Activated CD4-positive, alpha-beta T cell treated with anti-CD3 and anti-CD28 coated beads, Interleukin-2, amount 10 ng/mL, durations not matched to agents 24 days and 14 days (primary cell): ENCODE results near the gene FLAD1. TPM values are rescaled to one million over a fixed set of nuclear protein-coding genes. Genes with fewer than 3 reads are reported as not detected.

Experiments used
- DNase-seq: peaks from one replicate; pipeline ENCODE4 v3.0.0; 2022
- H3K27ac Mint-ChIP-seq: one replicate; pipeline ENCODE4 v1.8.0; 2022; ENCODE audit warnings: mild to moderate bottlenecking, mixed read lengths
- H3K27me3 Mint-ChIP-seq: one replicate; pipeline ENCODE4 v1.8.0; 2022; ENCODE audit warnings: mixed read lengths
- H3K36me3 Mint-ChIP-seq: one replicate; pipeline ENCODE4 v1.8.0; 2022; ENCODE audit warnings: low read depth, mild to moderate bottlenecking, mixed read lengths
- H3K4me1 Mint-ChIP-seq: one replicate; pipeline ENCODE4 v1.8.0; 2021; ENCODE audit warnings: mixed read lengths
- H3K4me3 Mint-ChIP-seq: one replicate; pipeline ENCODE4 v1.8.0; 2022; ENCODE audit warnings: mild to moderate bottlenecking, moderate library complexity, mixed read lengths
- H3K9me3 Mint-ChIP-seq: one replicate; pipeline ENCODE4 v1.8.0; 2021; ENCODE audit warnings: mixed read lengths
- intact Hi-C: fragments of 100-400 bp; cut with micrococcal nuclease; formaldehyde crosslinking; loops from one replicate; pipeline ENCODE4 v1.15.1; 2023
- total RNA-seq: library from RNA; stranded (reverse); gene quantifications from 2 replicates; pipeline ENCODE4 v1.2.3, GENCODE V29; 2022

Gene FLAD1
- total RNA-seq, 1 donor from 2014 or later: 69.9 TPM

DNA sequence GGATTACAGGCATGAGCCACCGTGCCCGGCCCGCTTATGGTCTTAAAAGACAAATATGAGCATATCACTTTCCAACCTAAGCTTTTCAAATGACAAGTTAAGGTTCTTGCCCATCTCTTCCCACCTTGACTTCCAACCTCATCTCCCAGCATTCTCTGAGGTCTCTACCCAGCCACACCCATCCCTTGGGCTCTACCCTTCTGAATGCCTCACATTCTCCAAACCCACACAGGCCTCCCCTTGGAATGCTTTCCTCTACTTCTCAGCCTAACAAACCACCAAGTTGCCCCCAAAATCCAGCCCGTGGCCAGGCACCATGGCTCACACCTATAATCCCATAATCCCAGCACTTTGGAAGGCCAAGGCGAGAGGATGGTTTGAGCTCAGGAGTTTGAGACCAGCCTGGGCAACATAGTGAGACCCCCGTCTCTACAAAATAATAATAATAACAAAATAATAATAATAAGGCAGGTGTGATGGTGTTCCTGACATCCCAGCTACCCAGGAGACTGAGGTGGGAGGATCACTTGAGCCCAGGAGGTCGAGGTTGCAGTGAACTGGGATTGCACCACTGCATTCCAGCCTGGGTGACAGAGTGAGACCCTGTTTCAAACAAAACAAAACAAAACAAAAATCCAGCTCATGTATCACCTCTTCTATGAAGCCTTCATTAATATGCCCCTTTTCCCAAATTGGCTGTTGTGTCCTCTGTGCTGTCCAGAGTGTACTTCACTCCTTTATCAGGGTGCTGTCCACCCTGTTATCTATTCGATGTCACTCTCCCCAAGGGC lies 39.2 kb downstream of the FLAD1 start:
- intact Hi-C loops: no loop called here
- peaks cover 29% of the 10 kb centered on the region for H3K36me3 Mint-ChIP-seq
- no peak for DNase-seq
- no peaks in the 10 kb centered on the region for H3K9me3 Mint-ChIP-seq
- H3K4me3 Mint-ChIP-seq: no peak overlapping the region
- peak overlapping the region; percentile 60 for H3K27ac Mint-ChIP-seq
- H3K27me3 Mint-ChIP-seq: no peaks in the 10 kb centered on the region
- peaks cover 19% of the 10 kb centered on the region for H3K4me1 Mint-ChIP-seq

DNA sequence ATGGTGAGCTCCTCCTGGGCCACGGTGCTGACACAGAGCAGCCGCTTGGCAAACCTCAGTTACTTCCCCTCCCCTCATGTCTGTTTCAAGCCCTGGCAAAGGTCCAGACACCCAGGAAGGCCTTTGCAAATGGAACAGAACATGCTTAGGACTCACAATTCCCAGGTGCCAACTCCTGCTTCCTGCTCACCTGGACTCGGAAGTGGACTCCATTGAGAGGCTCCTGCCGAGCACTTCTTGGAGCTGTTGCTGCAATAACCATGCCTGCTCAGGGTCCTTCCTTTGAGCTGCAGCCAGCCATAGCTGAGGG lies 39.7 kb downstream of the FLAD1 start:
- Mint-ChIP-seq H3K4me3 (no peak overlapping the region), H3K9me3 (no peaks in the 10 kb centered on the region), H3K4me1 (peaks cover 19% of the 10 kb centered on the region), H3K36me3 (peaks cover 25% of the 10 kb centered on the region), H3K27ac (peak overlapping the region; percentile 60), H3K27me3 (no peaks in the 10 kb centered on the region)
- intact Hi-C loops: no loop called here
- DNase-seq: no peak

DNA sequence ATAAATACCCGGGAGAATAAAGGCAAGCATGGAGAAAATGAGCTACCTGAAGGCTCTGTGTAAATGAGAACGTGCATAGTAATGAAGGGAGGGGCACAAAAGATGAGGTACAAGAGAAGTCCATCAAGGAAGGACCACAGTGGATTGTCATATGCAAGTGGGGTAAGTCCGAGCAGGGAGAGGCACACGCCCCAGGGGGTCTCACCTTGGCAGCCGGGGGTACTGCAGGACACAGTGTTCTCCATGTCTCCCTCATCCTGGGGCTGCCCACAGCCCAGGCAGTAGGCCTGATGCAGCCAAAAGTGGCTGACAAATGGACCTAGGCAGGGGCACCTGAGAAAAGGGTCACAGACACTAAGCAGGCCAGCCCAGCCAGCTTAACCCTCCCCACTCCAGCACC lies 40.5 kb downstream of the FLAD1 start:
- Mint-ChIP-seq H3K27ac (no peak overlapping the region), H3K4me3 (no peak overlapping the region), H3K4me1 (peaks cover 19% of the 10 kb centered on the region), H3K9me3 (no peaks in the 10 kb centered on the region), H3K27me3 (no peaks in the 10 kb centered on the region), H3K36me3 (peaks cover 23% of the 10 kb centered on the region)
- no peak for DNase-seq
- intact Hi-C loops: no loop called here

DNA sequence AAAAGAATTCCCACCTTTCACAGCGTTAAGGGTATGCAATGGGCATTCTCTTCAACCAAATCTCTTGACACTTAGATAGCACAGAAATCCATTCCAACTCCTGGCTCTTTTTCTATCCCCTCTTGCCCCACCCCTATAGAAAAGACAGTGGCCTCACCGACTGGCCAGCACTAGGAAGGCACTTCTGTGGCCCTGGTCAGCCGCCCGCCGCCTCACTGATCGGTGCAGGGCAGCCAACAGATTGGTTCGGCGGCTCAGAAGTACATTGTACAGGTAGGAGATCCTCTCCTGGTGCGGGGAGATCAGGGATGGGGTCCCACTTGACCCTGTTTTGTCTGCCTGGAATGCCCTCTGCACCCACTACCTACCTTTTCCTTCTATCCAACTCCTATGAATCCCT lies 41.2 kb downstream of the FLAD1 start:
- H3K27me3 Mint-ChIP-seq: peaks cover 2% of the 10 kb centered on the region
- no peak overlapping the region for H3K27ac Mint-ChIP-seq
- H3K4me1 Mint-ChIP-seq: peaks cover 14% of the 10 kb centered on the region
- no peak overlapping the region for H3K4me3 Mint-ChIP-seq
- peaks cover 17% of the 10 kb centered on the region for H3K36me3 Mint-ChIP-seq
- no peak for DNase-seq
- intact Hi-C loops: no loop called here
- H3K9me3 Mint-ChIP-seq: no peaks in the 10 kb centered on the region

DNA sequence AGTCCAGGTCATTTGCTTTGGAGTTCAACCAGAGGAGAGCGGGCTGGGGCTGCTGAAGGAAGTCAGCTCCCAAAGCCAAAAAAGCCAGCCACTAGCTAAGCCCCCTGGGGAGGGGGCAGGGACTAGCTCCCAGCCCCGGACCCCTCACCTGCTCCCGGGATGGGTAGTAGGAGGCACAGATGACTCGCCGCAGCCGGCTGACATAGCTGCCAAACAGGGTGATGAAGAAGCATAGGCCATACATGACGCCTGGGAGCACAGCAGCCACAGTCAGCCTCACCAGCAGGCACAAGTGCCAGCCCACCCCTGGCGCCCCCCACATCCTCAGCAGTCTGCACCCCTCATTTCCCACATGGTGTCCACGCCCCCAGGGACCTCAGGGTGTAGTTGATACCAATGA lies 43.0 kb downstream of the FLAD1 start:
- Mint-ChIP-seq H3K4me1 (peaks cover 5% of the 10 kb centered on the region), H3K27ac (no peak overlapping the region)

DNA sequence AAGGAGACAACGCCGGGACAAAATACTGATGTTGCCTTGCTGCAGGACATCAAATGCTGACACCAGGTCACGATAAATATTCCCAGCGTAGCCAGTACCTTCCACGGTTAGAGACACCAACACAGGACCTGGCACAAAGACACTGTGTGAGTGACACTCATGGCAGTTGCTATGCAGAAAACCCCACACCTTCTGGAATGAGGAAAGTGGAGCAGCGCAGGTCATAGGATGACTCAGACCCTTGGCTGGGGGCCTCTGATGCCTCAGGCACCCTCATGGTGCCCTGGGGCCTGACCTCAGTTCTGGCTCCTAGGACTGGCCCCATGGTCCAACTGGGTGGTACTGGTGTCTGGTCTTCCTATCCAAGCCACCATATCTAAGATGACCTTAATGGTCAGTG lies 43.4 kb downstream of the FLAD1 start:
- peaks cover 5% of the 10 kb centered on the region for H3K36me3 Mint-ChIP-seq
- peaks cover 2% of the 10 kb centered on the region for H3K27me3 Mint-ChIP-seq
- no peak for DNase-seq
- H3K9me3 Mint-ChIP-seq: no peaks in the 10 kb centered on the region
- no peak overlapping the region for H3K27ac Mint-ChIP-seq
- intact Hi-C loops: no loop called here
- no peak overlapping the region for H3K4me3 Mint-ChIP-seq
- H3K4me1 Mint-ChIP-seq: peaks cover 3% of the 10 kb centered on the region

More for the DNA sequence above, 43.0 kb downstream of the FLAD1 start:
- peaks cover 2% of the 10 kb centered on the region for H3K27me3 Mint-ChIP-seq
- no peaks in the 10 kb centered on the region for H3K9me3 Mint-ChIP-seq
- intact Hi-C loops: no loop called here
- DNase-seq: no peak
- H3K36me3 Mint-ChIP-seq: peaks cover 6% of the 10 kb centered on the region
- H3K4me3 Mint-ChIP-seq: no peak overlapping the region

DNA sequence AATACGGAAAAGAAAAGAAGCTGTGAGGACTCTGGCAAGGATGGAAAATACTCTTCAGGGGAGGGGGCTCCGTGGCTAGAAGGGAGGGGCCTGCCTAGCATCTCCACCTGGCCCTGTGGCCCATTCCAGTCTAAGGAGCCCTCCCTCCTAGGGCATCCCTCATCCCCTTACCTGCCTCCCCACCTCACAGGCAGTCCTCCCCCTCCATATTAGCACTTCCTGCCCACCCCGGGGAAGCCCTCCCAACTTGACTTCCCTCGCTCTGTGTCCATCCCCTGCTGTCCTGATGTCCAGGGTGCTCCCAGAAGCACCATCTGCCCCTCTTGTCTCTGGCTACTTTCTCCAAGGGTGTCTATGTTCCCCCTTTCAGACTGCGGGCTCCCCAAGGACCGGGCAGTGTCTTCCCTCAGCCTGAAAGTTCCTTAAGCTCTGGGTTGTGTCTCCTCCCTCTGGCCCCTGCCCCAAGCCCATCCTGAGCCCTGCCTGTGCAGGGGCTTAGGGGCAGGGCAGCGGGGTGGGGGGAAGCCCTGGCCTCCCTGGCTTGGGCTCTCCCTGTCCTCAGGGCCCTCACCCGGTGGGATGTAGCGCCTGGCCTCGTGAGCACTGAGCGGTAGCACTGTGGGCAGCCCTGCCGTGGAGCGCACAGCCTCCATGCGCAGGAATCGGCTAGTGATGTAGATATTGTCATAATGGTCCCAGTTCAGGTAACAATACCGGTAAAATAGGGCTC lies 46.5 kb downstream of the FLAD1 start:
- Mint-ChIP-seq H3K27ac (no peak overlapping the region), H3K36me3 (no peaks in the 10 kb centered on the region), H3K4me3 (no peak overlapping the region), H3K27me3 (peaks cover 3% of the 10 kb centered on the region), H3K9me3 (no peaks in the 10 kb centered on the region), H3K4me1 (no peaks in the 10 kb centered on the region)
- no peak for DNase-seq
- intact Hi-C loops: no loop called here

DNA sequence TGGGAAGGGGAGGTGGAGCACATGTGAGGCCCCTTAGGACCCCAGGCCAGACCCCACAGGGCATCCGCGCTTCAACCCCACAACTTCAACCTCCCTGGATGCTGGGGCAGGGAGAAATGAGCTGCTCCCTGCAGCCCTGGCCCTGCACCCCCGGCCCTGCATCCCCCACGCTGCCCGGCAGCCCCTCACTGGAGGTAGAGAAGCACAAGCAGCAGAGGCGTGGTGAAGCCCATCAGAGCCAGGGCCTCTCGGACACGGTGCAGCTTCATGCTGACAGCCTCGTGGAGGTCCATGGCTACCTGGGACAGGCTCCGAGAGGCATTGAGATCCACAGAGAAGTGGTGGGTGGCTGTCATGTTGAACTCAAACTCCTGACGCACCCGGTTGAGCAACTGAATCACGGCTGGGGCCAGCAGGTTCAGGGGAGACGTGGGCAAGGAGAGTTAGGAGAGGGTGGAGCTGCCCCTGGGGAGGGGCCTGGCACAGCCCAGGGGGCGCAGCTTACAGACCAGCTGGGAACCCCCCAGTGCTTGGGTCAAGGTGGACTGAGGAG lies 47.2 kb downstream of the FLAD1 start:
- no peak overlapping the region for H3K4me3 Mint-ChIP-seq
- no peaks in the 10 kb centered on the region for H3K9me3 Mint-ChIP-seq
- peaks cover 5% of the 10 kb centered on the region for H3K27me3 Mint-ChIP-seq
- no peak for DNase-seq
- no peak overlapping the region for H3K27ac Mint-ChIP-seq
- H3K4me1 Mint-ChIP-seq: no peaks in the 10 kb centered on the region
- intact Hi-C loops: no loop called here
- no peaks in the 10 kb centered on the region for H3K36me3 Mint-ChIP-seq

DNA sequence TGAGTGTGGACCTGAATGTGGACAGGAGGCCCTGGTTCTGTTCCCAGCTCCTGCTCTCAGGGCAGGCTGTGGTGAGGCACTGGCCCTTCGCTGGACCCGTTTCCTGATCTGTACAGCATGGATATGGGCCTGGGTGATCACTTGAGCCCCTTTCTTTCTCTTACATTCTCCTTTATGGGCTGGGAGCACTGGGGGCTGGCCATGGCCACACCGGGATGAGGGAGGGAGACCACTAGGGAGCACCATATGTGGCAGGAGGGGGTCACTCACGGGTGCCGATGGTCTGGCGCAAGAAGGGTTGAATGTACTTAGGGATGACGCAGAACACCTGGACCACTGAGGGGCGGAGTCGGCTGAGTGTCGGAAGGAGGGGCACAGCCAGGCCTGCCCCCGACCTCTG lies 47.8 kb downstream of the FLAD1 start:
- peaks cover 5% of the 10 kb centered on the region for H3K27me3 Mint-ChIP-seq
- H3K36me3 Mint-ChIP-seq: no peaks in the 10 kb centered on the region
- intact Hi-C loops: no loop called here
- no peaks in the 10 kb centered on the region for H3K4me1 Mint-ChIP-seq
- DNase-seq: no peak
- no peak overlapping the region for H3K4me3 Mint-ChIP-seq
- H3K27ac Mint-ChIP-seq: no peak overlapping the region
- no peaks in the 10 kb centered on the region for H3K9me3 Mint-ChIP-seq

DNA sequence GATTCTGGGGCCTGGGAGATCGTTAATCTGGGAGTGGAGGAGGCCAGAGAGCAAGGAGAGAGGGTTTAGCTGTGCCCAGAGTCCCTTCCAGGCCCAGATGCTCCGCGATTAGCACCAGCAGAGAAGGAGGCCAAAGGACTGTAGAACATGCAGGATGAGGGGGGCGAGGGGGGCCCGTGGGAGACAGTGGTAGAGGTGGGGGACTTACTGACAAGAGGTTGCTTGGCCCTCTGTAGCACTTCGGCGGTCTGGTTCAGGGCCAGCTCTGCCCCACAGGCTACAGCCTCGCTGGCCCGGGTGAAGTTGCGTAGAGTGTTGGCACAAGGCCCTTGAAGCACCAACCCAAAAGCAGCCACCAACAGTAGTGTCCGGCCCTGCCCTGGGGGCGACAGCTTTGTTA lies 49.7 kb downstream of the FLAD1 start:
- Mint-ChIP-seq H3K4me3 (no peak overlapping the region), H3K27me3 (peaks cover 11% of the 10 kb centered on the region), H3K36me3 (no peaks in the 10 kb centered on the region), H3K4me1 (no peaks in the 10 kb centered on the region), H3K27ac (no peak overlapping the region), H3K9me3 (no peaks in the 10 kb centered on the region)
- intact Hi-C loops: no loop called here
- no peak for DNase-seq

DNA sequence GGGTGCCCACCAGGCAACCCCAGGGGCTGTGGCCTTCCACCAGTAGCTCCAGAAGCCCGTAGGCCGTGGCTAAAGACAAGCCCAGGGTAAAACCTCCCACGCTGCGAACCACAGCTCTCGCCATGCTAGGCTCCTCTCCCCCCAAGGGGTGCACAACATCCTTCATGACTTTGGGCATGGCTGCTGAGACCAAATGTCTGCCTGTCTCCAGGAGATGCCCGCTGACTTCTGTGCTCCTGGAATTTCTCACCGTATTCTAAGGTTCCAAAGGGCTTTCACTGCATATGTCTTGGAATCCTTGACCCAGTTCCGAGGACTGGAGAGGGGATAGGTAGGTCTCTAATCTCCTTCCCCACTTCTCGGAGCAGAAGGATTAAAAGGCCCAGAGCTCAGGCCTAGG lies 50.4 kb downstream of the FLAD1 start, which contains the start of the genes DCST1 and DCST2:
DCST1 (plus strand) TSS at position 301 of the 400 bp plus-strand sequence. CDS start 213 bp downstream, outside the sequence.
DCST2 (minus strand) TSS at position 258 of the 400 bp plus-strand sequence; CDS start at position 178, 80 bp downstream.
- Mint-ChIP-seq H3K4me1 (no peaks in the 10 kb centered on the region), H3K36me3 (no peaks in the 10 kb centered on the region), H3K27ac (no peak within 1 kb of the TSS), H3K27me3 (peaks cover 16% of the 10 kb centered on the region), H3K9me3 (no peaks in the 10 kb centered on the region), H3K4me3 (no peak within 1 kb of the TSS)
- intact Hi-C loops: no loop called here
- DNase-seq: no peak

DNA sequence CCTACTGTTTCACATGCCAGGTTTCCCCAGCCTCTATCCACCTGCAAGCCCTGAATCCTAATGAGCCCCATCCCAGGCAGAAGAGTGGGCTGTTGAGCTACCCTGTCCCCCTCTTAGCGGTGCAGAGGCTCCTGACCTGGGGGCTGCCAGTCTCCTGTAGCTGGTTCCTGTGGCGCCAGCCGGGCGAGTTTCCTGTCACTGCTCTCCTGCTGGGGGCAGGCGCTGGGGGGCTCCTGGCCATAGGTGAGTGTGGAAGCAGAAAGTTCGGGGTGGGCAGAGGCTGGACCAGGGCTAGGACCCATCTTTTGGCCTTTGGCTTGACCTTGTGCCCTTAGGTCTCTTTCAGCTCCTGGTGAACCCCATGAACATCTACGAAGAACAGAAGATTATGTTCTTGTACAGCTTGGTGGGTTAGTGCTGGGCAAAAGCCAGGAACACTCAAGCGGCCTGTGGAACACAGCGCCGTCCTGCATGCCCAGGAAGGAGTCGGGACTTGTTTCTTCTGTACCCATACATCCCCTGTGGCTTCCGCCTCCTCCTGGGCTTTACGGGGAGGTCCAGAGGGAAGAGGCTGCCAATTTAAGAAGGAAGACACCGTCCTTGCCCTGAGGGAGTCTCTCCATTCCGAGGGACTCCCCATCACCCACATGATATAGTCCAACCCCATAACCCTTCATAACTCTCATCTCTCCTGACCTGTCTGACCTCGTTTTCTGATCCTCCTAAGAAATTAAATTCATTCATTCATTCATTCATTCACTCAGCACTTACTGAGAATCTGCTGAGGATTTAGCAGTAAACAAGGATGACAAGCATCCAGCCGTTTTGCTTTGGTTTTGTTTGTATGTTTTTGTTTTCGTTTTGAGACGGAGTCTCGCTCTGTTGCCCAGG lies 51.4 kb downstream of the FLAD1 start:
- H3K4me3 Mint-ChIP-seq: no peak overlapping the region
- peaks cover 15% of the 10 kb centered on the region for H3K27me3 Mint-ChIP-seq

DNA sequence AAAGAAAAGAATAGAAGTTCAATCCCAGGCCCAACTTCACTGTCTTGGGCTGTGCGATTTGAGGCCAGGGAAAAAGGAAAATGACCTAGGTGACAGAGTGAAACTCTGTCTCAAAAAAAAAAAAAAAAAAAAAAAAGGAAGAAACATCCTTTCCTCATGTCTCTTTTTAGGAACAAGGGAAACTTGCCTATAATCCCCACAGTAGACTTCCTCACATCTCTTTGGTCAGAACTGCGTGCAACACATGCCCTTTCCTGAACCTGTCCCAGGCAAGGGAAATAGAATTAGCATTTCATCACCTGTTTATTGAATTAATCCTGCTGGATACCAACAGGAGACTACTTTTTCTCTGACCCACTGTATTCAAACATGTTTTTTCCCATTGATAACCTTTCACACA lies 52.8 kb downstream of the FLAD1 start:
- no peaks in the 10 kb centered on the region for H3K4me1 Mint-ChIP-seq
- H3K4me3 Mint-ChIP-seq: no peak overlapping the region
- H3K27ac Mint-ChIP-seq: no peak overlapping the region
- intact Hi-C loops: no loop called here
- peaks cover 18% of the 10 kb centered on the region for H3K27me3 Mint-ChIP-seq
- DNase-seq: no peak
- no peaks in the 10 kb centered on the region for H3K9me3 Mint-ChIP-seq
- no peaks in the 10 kb centered on the region for H3K36me3 Mint-ChIP-seq

More for the DNA sequence above, 51.4 kb downstream of the FLAD1 start:
- Mint-ChIP-seq H3K36me3 (no peaks in the 10 kb centered on the region), H3K9me3 (no peaks in the 10 kb centered on the region), H3K4me1 (no peaks in the 10 kb centered on the region), H3K27ac (no peak overlapping the region)
- intact Hi-C loops: no loop called here
- DNase-seq: no peak
